HepG2 (cell line): ENCODE measurements around the gene SYMPK. TPM values are rescaled to one million over a fixed set of nuclear protein-coding genes. Genes with fewer than 3 reads are reported as not detected.

Experiments used
- ARNT2 ChIP-seq: sonication (generic); formaldehyde crosslinking; IDR thresholded peaks from 2 replicates; pipeline ENCODE4 v1.8.0; 2022; ENCODE audit warnings: mild to moderate bottlenecking, low read depth, missing genetic modification reagents, moderate library complexity
- BRD4 ChIP-seq: sonication (generic); formaldehyde crosslinking; IDR thresholded peaks from 2 replicates; pipeline ENCODE4 v1.4.0; 2020; ENCODE audit warnings: missing genetic modification reagents
- CCDC6 ChIP-seq: sonication (generic); formaldehyde crosslinking; IDR thresholded peaks from 2 replicates; pipeline ENCODE4 v1.8.1; 2022; ENCODE audit warnings: mild to moderate bottlenecking, missing genetic modification reagents, moderate library complexity
- ELF3 ChIP-seq: IDR thresholded peaks from 2 replicates; pipeline ENCODE4 v1.6.1; 2016; ENCODE audit warnings: missing genetic modification reagents, missing compliant biosample characterization
- FOSL1 ChIP-seq: sonication (generic); formaldehyde crosslinking; IDR thresholded peaks from 2 replicates; pipeline ENCODE4 v1.9.0; 2021; ENCODE audit warnings: missing genetic modification reagents, borderline replicate concordance
- HNF1B ChIP-seq: sonication (generic); formaldehyde crosslinking; IDR thresholded peaks from 2 replicates; pipeline ENCODE4 v1.5.1; 2020; ENCODE audit warnings: mild to moderate bottlenecking, moderate library complexity, missing genetic modification reagents
- HOXA3 ChIP-seq: sonication (generic); formaldehyde crosslinking; IDR thresholded peaks from 2 replicates; pipeline ENCODE4 v1.5.0; 2020; ENCODE audit warnings: missing genetic modification reagents
- IRX3 ChIP-seq: sonication (generic); formaldehyde crosslinking; IDR thresholded peaks from 2 replicates; pipeline ENCODE4 v1.8.1; 2023; ENCODE audit warnings: mild to moderate bottlenecking, low read depth, missing genetic modification reagents, borderline replicate concordance
- MEIS2 ChIP-seq: sonication (generic); formaldehyde crosslinking; IDR thresholded peaks from 2 replicates; pipeline ENCODE4 v1.9.0; 2021; ENCODE audit warnings: mild to moderate bottlenecking, missing genetic modification reagents
- PCBP2 ChIP-seq: fragments of 200-400 bp; formaldehyde crosslinking; optimal IDR thresholded peaks from 2 replicates; pipeline ENCODE3; 2018; ENCODE audit warnings: low read length, low read depth; ENCODE audit not compliant: poor library complexity, severe bottlenecking
- POLR2A ChIP-seq, 2 experiments: IDR thresholded peaks; 2 replicates each; pipeline ENCODE4 v1.6.1; 2011; ENCODE audit warnings: low read depth in 2 of 2, low read length in 2 of 2, mild to moderate bottlenecking in 1 of 2, moderate library complexity in 1 of 2; ENCODE audit not compliant: insufficient read depth in 1 of 2
- RNF219 ChIP-seq: sonication (generic); formaldehyde crosslinking; IDR thresholded peaks from 2 replicates; pipeline ENCODE4 v1.5.0; 2020; ENCODE audit warnings: mild to moderate bottlenecking, missing genetic modification reagents
- SALL1 ChIP-seq: sonication (generic); formaldehyde crosslinking; IDR thresholded peaks from 2 replicates; pipeline ENCODE4 v1.8.0; 2022; ENCODE audit warnings: mild to moderate bottlenecking, missing genetic modification reagents
- SALL2 ChIP-seq: sonication (generic); formaldehyde crosslinking; IDR thresholded peaks from 2 replicates; pipeline ENCODE4 v1.8.1; 2023; ENCODE audit warnings: mild to moderate bottlenecking, missing genetic modification reagents, inconsistent platforms
- SIN3A ChIP-seq: IDR thresholded peaks from 2 replicates; pipeline ENCODE4 v1.6.1; 2011; ENCODE audit warnings: low read depth, mild to moderate bottlenecking, control low read depth, low read length, borderline replicate concordance
- SOX6 ChIP-seq, 2 experiments: fragments of 450-650 bp in 1 of 2; sonication (generic) in 1 of 2; formaldehyde crosslinking in 1 of 2; IDR thresholded peaks; 2 replicates each; pipeline versions ENCODE4 v1.4.0 to v1.6.1; 2017 to 2020; ENCODE audit warnings: antibody characterized with exemption in 1 of 2, mild to moderate bottlenecking in 1 of 2, missing genetic modification reagents in 1 of 2
- U2AF1 ChIP-seq: fragments of 200-400 bp; formaldehyde crosslinking; optimal IDR thresholded peaks from 2 replicates; pipeline ENCODE3; 2017; ENCODE audit warnings: mild to moderate bottlenecking, low read depth, low read length
- WIZ ChIP-seq: sonication (generic); formaldehyde crosslinking; IDR thresholded peaks from 2 replicates; pipeline ENCODE4 v1.5.1; 2020; ENCODE audit warnings: mild to moderate bottlenecking, missing genetic modification reagents
- ZBTB37 ChIP-seq: sonication (generic); formaldehyde crosslinking; IDR thresholded peaks from 2 replicates; pipeline ENCODE4 v1.4.0; 2020; ENCODE audit warnings: mild to moderate bottlenecking, missing genetic modification reagents
- ZBTB8A ChIP-seq: sonication (generic); formaldehyde crosslinking; IDR thresholded peaks from 2 replicates; pipeline ENCODE4 v1.4.0; 2020; ENCODE audit warnings: mild to moderate bottlenecking, low read depth, missing genetic modification reagents, borderline replicate concordance
- ZNF33B ChIP-seq: sonication (generic); formaldehyde crosslinking; IDR thresholded peaks from 2 replicates; pipeline ENCODE4 v1.5.1; 2020; ENCODE audit warnings: mild to moderate bottlenecking, missing genetic modification reagents
- ZNF619 ChIP-seq: sonication (generic); formaldehyde crosslinking; IDR thresholded peaks from 2 replicates; pipeline ENCODE4 v1.4.0; 2020; ENCODE audit warnings: mild to moderate bottlenecking, missing genetic modification reagents
- ZNF878 ChIP-seq: sonication (generic); formaldehyde crosslinking; IDR thresholded peaks from 2 replicates; pipeline ENCODE4 v1.8.1; 2023; ENCODE audit warnings: mild to moderate bottlenecking, missing genetic modification reagents, moderate library complexity
- polyA plus RNA-seq, 8 experiments: library from polyadenylated mRNA; depleted of rRNA in 3 of 8; stranded (reverse) in 7 of 8; unstranded in 1 of 8; fragments of >200 nt; fragmentation: Illumina TruSeq in 4 of 8; extraction: Trizol in 4 of 8; gene quantifications; 2 replicates each; pipeline versions ENCODE4 v1.2.1 to v1.2.3, GENCODE V29; 2011 to 2016; ENCODE audit warnings: low read depth in 4 of 8, missing spikeins in 1 of 8, mixed read lengths in 1 of 8; ENCODE audit not compliant: insufficient read depth in 1 of 8
- total RNA-seq, 5 experiments: library from RNA; depleted of rRNA; stranded (reverse); fragments of >200 nt; fragmentation: Illumina TruSeq; extraction: Trizol; gene quantifications; 2 replicates each; pipeline ENCODE4 v1.2.3, GENCODE V29; 2016; ENCODE audit warnings: low read depth in 1 of 5

Gene SYMPK
- total and polyA plus RNA-seq, 2 of the 13 experiments (the other 11 are each of a cell fraction or from before 2014, with no cell fraction given) = 21.9 to 55.7 TPM

GRCh38 chr19:45882652-45883585 lies 20.0 kb upstream of the SYMPK start (continued):
- no peak for TF ChIP-seq U2AF1
- peak; percentile 52 for TF ChIP-seq BRD4 (CRISPR knock-in tag)
- peak; percentile 39; the same call in 1 of the 2 replicates for TF ChIP-seq CCDC6 (CRISPR knock-in tag)
- peak; percentile 80 for TF ChIP-seq SALL1
- 0 out of 2 replicates have a peak, but pooled peaks have one; percentile 30 for TF ChIP-seq WIZ (CRISPR knock-in tag)
- TF ChIP-seq ZNF619 (CRISPR knock-in tag) = no peak
- peak; percentile 95 for TF ChIP-seq RNF219 (CRISPR knock-in tag)
- peak; percentile 70 to 91 for TF ChIP-seq POLR2A (IDR thresholded peaks at IDR 0.05; ENCODE audit: insufficient read depth in 1 of 2, low read depth in 2 of 2, low read length in 2 of 2)
- TF ChIP-seq HOXA3 (CRISPR knock-in tag) = peak; percentile 72
- TF ChIP-seq IRX3 (CRISPR knock-in tag) = no peak; the same call in 1 of the 2 replicates
- TF ChIP-seq SOX6 (IDR thresholded peaks at IDR 0.05) = no peak
- TF ChIP-seq SOX6 (CRISPR knock-in tag; IDR thresholded peaks at IDR 0.05) = peak; percentile 72
- TF ChIP-seq MEIS2 = peak; percentile 68
- peak; percentile 91 for TF ChIP-seq ARNT2
- TF ChIP-seq PCBP2 = no peak
- peak; percentile 92 for TF ChIP-seq ELF3
- no peak for TF ChIP-seq ZBTB8A (CRISPR knock-in tag)
- no peak; the same call in 1 of the 2 replicates for TF ChIP-seq ZNF33B (CRISPR knock-in tag)
- no peak for TF ChIP-seq ZBTB37 (CRISPR knock-in tag)
- 0 out of 2 replicates have a peak, but pooled peaks have one; percentile 64 for TF ChIP-seq ZNF878 (CRISPR knock-in tag)
- no peak for TF ChIP-seq FOSL1 (CRISPR knock-in tag)
- TF ChIP-seq SIN3A = peak; percentile 30; the same call in 1 of the 2 replicates
- TF ChIP-seq HNF1B = peak; percentile 100
- TF ChIP-seq SALL2 (CRISPR knock-in tag) = peak; percentile 19
